GM20000 (cell line): Measurements from ENCODE around the gene ALG12.

ENCODE experiments used
- DNase-seq: peaks from one replicate; pipeline ENCODE4 v3.0.0; 2012; ENCODE audit warnings: low spot score
- TF ChIP-seq, protein P1 (sequence below): IDR thresholded peaks from 2 replicates; pipeline ENCODE4 v1.5.1; 2012; ENCODE audit warnings: mild to moderate bottlenecking, control low read depth; ENCODE audit errors: extremely low read depth, missing control alignments

Gene ALG12

DNA sequence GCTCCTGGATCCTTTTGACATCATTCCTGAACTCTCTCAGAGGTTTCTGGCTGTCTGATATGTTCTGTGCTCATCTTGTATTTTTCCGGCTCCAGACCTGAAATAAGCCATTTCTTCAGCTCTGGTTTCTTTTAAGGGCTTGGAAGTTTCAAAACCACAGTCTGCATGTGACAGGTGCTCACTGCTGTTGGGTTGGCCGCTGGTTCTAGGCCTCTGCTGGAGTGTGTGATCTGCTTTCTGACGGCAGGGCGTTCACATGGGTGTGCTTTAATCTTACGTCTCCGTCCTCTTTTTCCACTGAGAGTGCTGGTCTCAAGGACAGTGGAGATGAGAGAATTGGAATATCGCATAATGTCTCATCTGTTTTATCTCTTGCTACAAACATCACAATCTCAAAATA is 54.3 kb downstream of the ALG12 start:
- no peak for DNase-seq
- TF ChIP-seq, protein P1, sequence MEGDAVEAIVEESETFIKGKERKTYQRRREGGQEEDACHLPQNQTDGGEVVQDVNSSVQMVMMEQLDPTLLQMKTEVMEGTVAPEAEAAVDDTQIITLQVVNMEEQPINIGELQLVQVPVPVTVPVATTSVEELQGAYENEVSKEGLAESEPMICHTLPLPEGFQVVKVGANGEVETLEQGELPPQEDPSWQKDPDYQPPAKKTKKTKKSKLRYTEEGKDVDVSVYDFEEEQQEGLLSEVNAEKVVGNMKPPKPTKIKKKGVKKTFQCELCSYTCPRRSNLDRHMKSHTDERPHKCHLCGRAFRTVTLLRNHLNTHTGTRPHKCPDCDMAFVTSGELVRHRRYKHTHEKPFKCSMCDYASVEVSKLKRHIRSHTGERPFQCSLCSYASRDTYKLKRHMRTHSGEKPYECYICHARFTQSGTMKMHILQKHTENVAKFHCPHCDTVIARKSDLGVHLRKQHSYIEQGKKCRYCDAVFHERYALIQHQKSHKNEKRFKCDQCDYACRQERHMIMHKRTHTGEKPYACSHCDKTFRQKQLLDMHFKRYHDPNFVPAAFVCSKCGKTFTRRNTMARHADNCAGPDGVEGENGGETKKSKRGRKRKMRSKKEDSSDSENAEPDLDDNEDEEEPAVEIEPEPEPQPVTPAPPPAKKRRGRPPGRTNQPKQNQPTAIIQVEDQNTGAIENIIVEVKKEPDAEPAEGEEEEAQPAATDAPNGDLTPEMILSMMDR: no peak

DNA sequence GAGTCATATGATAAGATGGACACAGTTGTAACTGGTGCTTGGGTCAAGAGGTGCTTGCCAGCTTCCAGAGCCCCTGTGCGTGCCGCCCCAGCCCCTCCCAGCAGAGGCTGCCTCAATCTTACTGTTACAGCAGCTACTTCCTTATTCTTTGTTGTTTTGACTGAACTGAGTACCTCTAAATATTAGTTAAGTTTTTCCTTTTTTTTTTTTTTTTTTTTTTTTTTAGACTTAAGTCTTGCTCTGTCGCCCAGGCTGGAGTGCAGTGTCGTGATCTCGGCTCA is 55.8 kb downstream of the ALG12 start:
- TF ChIP-seq, protein P1: no peak
- no peak for DNase-seq

DNA sequence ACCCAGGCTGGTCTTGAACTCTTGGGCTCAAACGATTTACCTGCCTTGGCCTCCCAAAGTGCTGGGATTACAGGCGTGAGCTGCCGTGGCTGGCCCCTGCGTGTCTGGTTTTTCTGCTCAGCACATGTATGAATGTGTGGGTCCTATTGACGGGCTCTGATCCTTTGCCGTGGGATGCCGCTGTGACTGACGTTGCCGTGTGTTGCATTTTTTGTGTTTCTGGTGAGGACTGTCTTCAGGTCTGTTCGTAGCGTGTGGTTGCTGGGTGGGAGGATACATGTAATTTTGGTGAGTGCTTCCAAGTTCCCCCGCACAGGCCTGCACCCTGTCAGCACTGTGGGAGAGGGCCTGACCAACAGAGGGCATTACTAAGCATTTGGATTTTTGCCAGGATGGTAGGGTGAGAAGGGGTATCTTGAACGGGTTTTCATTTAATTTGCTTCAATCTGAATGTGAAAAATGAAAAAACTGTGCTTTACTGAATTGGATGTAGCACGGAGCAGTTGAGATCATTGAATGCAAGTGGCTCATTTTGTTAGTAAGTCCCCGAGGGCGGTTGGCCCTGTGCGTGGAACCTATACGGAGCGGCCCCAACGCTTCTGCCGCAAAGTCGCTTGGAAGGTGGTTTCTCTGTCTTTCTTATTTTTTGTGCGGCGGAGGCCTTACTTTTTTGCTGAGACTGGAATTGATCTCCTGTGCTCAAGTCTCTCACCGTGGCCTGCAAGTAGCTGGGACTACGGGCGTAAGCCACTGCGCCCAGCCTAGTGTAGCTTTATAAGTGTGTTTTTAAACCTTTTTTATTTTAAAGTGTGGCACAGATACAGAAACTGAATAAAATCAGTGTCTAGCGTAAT is 56.4 kb downstream of the ALG12 start:
- TF ChIP-seq, protein P1: no peak
- DNase-seq: no peak

DNA sequence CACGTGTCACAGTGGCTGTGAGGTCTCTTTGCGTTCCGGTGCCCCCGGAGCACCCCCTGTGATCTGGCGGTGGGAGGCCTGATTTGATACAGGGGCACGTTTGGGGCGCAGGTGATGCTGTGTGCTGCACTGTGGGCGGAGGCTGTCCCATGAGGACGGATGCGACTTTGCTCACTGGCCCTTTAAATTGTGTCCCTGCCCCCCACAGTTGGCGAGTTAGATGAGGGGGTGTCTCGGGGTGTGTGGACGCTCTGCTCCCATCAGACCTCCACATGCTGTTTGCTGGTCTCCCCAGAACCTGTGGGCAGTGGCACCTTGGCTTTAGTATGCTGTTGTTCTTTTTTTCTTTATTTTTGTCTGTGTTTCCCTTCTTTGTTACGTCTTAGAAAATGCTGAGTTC is 59.4 kb downstream of the ALG12 start:
- no peak for DNase-seq
- TF ChIP-seq, protein P1: no peak

DNA sequence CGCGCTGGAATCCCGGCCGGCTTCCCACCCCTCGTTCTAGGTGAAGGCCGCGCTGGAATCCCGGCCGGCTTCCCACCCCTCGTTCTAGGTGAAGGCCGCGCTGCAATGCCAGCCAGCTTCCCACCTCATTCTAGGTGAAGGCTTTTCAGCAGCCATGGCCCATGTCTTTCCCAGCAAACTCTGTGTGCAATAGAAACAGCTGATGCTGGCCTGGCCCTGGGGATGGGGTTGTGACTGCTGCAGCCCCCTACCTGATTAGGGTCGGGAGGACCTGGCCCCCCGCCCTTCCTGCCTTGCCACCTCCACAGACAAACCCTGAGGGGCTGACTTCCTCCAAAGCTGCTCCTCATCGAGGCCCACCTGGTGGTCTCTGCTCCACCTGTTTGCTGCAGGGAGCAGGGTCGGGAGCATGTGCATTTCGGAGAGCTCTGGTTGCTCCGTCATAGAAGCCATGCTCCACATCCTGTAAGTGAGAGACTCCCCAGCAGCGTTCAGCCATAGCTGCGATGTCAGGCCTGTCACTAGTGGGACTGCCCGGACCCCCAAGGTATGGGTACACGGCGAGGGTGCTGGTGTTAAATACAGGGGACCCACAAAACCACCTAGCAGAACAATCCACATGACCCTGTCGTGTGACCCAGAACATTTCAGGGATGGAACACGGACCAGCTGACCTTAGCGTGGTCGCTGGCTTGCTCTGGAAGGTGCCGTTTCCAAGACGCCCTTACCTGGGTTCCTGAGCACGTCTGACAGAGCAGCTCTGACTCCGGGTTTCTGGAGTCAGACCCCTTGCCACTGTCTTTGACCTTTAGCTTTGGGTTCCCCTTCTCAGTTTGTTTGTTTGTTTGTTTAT is 61.2 kb downstream of the ALG12 start:
- DNase-seq: no peak
- TF ChIP-seq, protein P1: no peak

DNA sequence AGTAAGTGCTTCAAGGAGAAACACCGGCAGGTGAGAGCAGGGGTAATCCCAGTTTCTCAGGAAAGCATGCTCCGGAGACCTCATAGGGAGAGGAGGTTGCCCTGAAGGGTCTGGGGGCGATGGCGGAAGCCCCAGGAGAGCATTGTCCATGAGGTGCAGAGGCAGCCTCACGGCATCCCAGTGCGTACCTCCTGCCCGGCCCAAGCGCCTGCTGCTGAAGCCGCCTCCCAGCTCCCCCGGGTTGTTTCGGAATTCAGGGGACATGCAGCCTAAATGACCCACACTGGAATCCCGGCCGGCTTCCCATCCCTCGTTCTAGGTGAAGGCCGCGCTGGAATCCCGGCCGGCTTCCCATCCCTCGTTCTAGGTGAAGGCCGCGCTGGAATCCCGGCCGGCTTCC is 61.9 kb downstream of the ALG12 start:
- TF ChIP-seq, protein P1: no peak

DNA sequence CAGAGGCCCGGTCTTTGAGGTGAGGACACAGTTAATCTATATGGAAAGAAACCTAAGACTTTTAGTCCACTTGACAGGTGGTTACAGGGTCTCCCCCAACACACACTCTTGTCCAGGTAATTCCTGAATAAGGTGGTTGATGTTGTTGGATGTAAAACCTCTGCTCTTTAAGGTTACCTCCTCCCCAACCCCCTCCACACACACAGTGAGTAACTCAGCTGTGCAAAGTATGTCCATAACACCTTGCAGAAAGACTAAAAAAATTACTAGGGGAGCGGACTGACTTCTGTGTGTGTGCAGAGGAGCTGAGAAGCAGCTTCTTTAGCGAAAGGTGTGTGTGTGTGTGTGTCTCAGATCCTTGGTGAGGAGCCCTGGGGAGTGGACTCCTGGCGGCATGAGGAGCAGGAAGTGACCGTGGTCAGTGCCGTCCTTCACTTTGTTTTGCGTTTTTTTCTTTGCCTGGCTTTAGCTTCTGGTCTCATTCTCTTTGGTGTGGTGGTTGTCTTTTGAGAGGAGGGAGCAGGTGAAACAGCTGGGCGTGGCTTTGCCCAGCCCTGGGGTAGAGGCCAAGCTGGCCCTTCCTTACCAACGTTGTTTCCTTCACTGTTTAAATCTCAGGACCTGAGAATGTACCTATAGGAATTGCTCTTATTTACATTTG is 62.9 kb downstream of the ALG12 start:
- DNase-seq: no peak
- TF ChIP-seq, protein P1: no peak

More for the DNA sequence above, 61.9 kb downstream of the ALG12 start:
- no peak for DNase-seq
